ENCODE data around the gene RAPGEF4.

Gene RAPGEF4

DNA sequence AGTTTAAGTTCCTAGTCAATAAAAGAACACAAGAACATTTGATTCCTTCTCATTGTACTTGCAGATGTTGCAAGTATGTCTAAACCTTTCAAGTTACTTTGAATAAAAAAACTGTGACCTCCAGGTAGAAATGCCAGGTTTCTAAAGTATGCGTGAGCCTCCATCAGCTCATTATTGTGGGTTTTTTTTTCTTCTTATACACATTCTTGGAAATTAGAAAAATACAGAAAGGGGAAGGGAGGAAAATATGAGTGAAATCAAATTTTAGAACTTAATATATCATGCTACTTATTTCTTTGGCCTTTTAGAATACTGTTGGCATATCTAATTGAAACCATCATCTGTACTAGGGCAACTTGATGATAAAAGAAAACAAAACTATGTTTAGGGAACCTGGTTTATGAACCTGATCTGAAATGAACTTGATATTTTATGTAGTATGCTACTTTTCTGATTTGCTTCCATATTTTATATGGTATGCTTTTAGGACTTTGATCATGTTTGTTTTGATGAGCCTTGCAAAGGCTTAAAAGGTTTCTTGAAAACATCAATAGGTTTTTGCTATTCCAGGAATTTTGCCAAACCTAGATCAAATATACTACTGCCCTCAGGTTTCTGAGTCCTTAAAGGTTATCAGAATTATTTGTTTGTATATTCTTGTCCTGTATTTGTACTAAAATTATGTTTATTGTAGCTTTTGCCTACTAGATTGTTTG is 209.3 kb downstream of the RAPGEF4 start:
- no peaks in the 10 kb centered on the region for H3K4me1 Mint-ChIP-seq (ENCODE audit: low read depth in 2 of 2)
- H3K36me3 Mint-ChIP-seq (ENCODE audit: insufficient read depth): no peaks in the 10 kb centered on the region
- no peaks in the 10 kb centered on the region for H3K9me3 Mint-ChIP-seq
- H3K27me3 Mint-ChIP-seq: peaks cover 49 to 58% of the 10 kb centered on the region in 2 donors
- no peak for ATAC-seq (replicated peaks)
- DNase-seq: no peak
- H3K4me3 Mint-ChIP-seq: no peak overlapping the region
- H3K27ac Mint-ChIP-seq: no peak overlapping the region

GRCh38 chr2:172945510-172945850 is 209.8 kb downstream of the RAPGEF4 start:
- H3K9me3 Mint-ChIP-seq: no peaks in the 10 kb centered on the region
- DNase-seq: no peak
- H3K4me1 Mint-ChIP-seq (ENCODE audit: low read depth in 2 of 2): no peaks in the 10 kb centered on the region
- H3K27ac Mint-ChIP-seq: no peak overlapping the region
- H3K4me3 Mint-ChIP-seq: no peak overlapping the region
- no peak for ATAC-seq (replicated peaks)
- peaks cover 44 to 52% of the 10 kb centered on the region in 2 donors for H3K27me3 Mint-ChIP-seq
- H3K36me3 Mint-ChIP-seq (ENCODE audit: insufficient read depth): no peaks in the 10 kb centered on the region

DNA sequence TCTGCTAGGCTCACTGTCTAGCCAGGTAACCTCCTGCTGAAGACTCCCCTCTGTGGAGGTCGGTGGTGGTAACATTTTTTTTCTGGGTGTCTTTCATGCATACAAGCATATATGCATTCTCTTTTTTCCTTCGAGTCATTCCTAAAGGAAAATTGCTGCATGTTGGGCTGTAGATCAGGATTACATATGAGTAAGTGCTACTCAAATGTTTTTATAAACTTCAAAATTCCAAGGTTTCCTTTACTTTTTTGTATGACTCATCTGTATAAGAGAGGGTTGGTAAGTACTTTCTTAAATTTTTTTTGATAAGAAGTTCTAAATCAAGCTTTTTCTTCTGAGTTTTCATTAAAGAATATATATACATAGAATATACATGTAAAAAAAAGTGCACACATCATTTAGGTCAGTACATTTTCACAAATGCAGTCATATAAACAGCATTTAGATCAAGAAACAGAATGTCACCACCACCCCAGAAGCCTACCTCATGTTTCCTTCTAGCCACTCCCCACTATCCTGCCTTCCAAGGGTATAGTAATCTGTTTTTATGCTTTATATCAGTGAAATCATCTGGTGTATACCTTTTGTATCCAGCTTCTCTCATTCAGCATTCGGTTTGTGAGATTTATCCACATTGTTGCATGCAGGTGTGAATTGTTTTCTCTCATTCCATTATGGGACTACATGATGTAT is 212.0 kb downstream of the RAPGEF4 start:
- H3K4me1 Mint-ChIP-seq (ENCODE audit: low read depth in 2 of 2): no peaks in the 10 kb centered on the region
- no peaks in the 10 kb centered on the region for H3K36me3 Mint-ChIP-seq (ENCODE audit: insufficient read depth)
- H3K9me3 Mint-ChIP-seq: no peaks in the 10 kb centered on the region
- no peak for ATAC-seq (replicated peaks)
- H3K27me3 Mint-ChIP-seq: peaks cover 45 to 55% of the 10 kb centered on the region in 2 donors
- H3K27ac Mint-ChIP-seq: no peak overlapping the region
- no peak overlapping the region for H3K4me3 Mint-ChIP-seq
- no peak for DNase-seq

DNA sequence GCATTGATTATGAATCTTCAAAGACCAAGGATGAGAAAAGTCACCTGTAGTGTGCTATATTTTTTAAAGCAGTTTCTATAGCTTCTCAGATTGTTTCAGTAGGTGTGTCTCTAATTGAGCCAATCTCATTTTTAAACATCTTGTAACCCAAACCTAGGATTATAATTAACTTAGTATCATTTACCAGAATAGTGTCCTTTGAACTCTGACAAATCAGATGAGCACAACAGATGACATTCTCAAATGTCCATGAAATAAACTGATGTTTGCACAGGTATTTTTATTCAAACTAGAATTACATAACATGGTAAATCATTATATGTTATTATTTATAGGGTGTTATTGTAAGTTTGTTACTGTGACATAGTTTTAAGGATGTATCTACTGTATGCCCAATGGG is 213.9 kb downstream of the RAPGEF4 start:
- Mint-ChIP-seq H3K36me3 (ENCODE audit: insufficient read depth) (no peaks in the 10 kb centered on the region), H3K4me1 (ENCODE audit: low read depth in 2 of 2) (no peaks in the 10 kb centered on the region), H3K27me3 (peaks cover 37 to 43% of the 10 kb centered on the region in 2 donors), H3K4me3 (no peak overlapping the region), H3K27ac (no peak overlapping the region), H3K9me3 (no peaks in the 10 kb centered on the region)
- ATAC-seq (replicated peaks) (no peak), DNase-seq (no peak)

DNA sequence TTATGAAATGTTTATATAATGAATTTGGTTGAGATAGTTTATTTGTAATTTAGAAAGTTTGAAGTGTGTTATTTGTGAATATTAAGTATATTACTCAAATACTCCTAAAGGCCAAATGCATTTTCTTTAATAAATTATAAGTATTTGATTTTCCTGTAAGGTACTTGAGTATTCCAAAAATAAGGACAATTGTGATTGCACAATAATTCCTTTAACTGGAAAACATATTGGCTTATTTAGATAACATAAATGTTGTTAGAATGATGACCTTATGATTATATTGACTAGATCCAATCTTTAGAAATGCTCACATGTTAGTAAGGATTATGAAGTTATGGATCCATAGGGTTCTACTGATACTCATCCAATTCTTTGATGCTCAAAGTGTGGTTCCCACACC is 214.9 kb downstream of the RAPGEF4 start:
- peaks cover 31 to 49% of the 10 kb centered on the region in 2 donors for H3K27me3 Mint-ChIP-seq
- DNase-seq (no peak), ATAC-seq (replicated peaks) (no peak)
- H3K4me3 Mint-ChIP-seq: no peak overlapping the region
- H3K27ac Mint-ChIP-seq: no peak overlapping the region
- H3K9me3 Mint-ChIP-seq: no peaks in the 10 kb centered on the region
- H3K4me1 Mint-ChIP-seq (ENCODE audit: low read depth in 2 of 2): no peaks in the 10 kb centered on the region
- no peaks in the 10 kb centered on the region for H3K36me3 Mint-ChIP-seq (ENCODE audit: insufficient read depth)

DNA sequence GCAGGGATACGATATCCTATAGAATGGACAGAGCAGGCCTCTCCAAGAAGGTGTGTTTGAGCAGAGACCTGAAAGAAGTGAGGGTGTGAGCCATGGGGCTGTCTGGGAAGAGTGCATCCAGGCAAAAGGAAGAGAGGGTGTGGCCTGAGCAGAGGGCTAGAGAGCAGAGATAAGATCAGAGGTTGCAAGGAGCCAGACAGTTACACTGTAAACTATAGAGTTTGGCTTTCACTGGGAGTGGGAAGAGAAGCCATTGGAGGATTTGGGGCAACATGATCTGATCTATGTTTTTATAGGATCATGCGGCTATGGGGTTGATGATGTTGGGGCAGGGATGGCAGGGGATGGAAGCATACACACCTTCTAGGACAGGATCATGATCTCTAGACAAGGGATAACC is 215.9 kb downstream of the RAPGEF4 start:
- H3K27me3 Mint-ChIP-seq: peaks cover 35 to 52% of the 10 kb centered on the region in 2 donors

DNA sequence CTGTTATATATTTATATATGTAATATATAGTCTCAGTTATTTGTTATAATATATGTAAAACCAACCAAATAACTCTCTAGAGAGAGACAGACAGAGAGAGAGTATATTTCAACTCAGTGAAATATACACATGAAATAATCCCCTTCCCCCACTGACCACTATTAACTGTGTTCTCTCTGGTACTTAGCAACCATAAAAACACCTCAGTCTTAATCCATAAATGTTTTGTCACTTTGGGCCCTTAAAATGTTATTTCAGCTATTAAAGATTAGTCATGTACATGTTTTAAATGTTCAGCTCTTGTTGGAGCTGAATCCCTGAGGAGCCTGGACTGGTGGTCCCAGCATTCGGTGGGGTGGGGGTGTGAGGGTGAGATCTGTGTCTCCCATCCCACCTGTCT is 217.8 kb downstream of the RAPGEF4 start:
- Mint-ChIP-seq H3K36me3 (ENCODE audit: insufficient read depth) (no peaks in the 10 kb centered on the region), H3K4me1 (ENCODE audit: low read depth in 2 of 2) (no peaks in the 10 kb centered on the region), H3K27ac (no peak overlapping the region), H3K4me3 (no peak overlapping the region), H3K9me3 (no peaks in the 10 kb centered on the region), H3K27me3 (peaks cover 20 to 40% of the 10 kb centered on the region in 2 donors)
- DNase-seq (no peak), ATAC-seq (replicated peaks) (no peak)

More for the DNA sequence above, 215.9 kb downstream of the RAPGEF4 start:
- no peaks in the 10 kb centered on the region for H3K9me3 Mint-ChIP-seq
- no peaks in the 10 kb centered on the region for H3K4me1 Mint-ChIP-seq (ENCODE audit: low read depth in 2 of 2)
- H3K36me3 Mint-ChIP-seq (ENCODE audit: insufficient read depth): no peaks in the 10 kb centered on the region
- H3K27ac Mint-ChIP-seq: no peak overlapping the region
- ATAC-seq (replicated peaks): no peak
- no peak for DNase-seq
- H3K4me3 Mint-ChIP-seq: no peak overlapping the region

GRCh38 chr2:172953970-172954852 is 218.6 kb downstream of the RAPGEF4 start:
- H3K4me3 Mint-ChIP-seq: no peak overlapping the region
- H3K9me3 Mint-ChIP-seq: no peaks in the 10 kb centered on the region
- H3K4me1 Mint-ChIP-seq (ENCODE audit: low read depth in 2 of 2): no peaks in the 10 kb centered on the region
- DNase-seq: no peak
- no peak overlapping the region for H3K27ac Mint-ChIP-seq
- peaks cover 24 to 48% of the 10 kb centered on the region in 2 donors for H3K27me3 Mint-ChIP-seq
- no peak for ATAC-seq (replicated peaks)
- H3K36me3 Mint-ChIP-seq (ENCODE audit: insufficient read depth): no peaks in the 10 kb centered on the region

- no peak for ATAC-seq (replicated peaks)
- no peak overlapping the region for H3K27ac Mint-ChIP-seq
- H3K27me3 Mint-ChIP-seq: peaks cover 31 to 59% of the 10 kb centered on the region in 2 donors
- no peaks in the 10 kb centered on the region for H3K9me3 Mint-ChIP-seq
- no peak overlapping the region for H3K4me3 Mint-ChIP-seq
- DNase-seq: no peak
- H3K36me3 Mint-ChIP-seq (ENCODE audit: insufficient read depth): no peaks in the 10 kb centered on the region
- no peaks in the 10 kb centered on the region for H3K4me1 Mint-ChIP-seq (ENCODE audit: low read depth in 2 of 2)
These were observed 219.9 kb downstream of the RAPGEF4 start for GRCh38 chr2:172955587-172955986.

DNA sequence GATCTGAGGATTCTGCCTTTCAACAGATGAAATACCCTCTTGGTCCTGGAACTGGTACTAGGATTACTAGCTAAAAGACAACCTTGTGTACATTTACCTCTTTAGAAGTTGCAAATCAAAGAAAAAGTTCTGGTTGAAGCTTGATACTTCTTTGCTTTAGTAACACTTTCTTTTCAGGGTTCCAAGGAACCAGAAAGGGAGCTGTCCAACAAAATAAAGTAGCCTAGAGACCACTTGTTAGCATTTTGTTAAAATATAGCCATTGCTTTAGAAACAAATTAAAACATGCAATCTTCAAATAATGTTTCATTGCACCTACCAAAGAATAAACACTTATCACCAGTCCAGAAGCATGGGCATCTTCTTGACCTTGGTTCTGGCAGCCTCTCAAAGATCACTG is 222.1 kb downstream of the RAPGEF4 start:
- Mint-ChIP-seq H3K4me3 (no peak overlapping the region), H3K36me3 (ENCODE audit: insufficient read depth) (no peaks in the 10 kb centered on the region), H3K9me3 (no peaks in the 10 kb centered on the region), H3K27ac (no peak overlapping the region), H3K27me3 (peaks cover 34 to 49% of the 10 kb centered on the region in 2 donors), H3K4me1 (ENCODE audit: low read depth in 2 of 2) (no peaks in the 10 kb centered on the region)
- ATAC-seq (replicated peaks) (no peak), DNase-seq (no peak)

DNA sequence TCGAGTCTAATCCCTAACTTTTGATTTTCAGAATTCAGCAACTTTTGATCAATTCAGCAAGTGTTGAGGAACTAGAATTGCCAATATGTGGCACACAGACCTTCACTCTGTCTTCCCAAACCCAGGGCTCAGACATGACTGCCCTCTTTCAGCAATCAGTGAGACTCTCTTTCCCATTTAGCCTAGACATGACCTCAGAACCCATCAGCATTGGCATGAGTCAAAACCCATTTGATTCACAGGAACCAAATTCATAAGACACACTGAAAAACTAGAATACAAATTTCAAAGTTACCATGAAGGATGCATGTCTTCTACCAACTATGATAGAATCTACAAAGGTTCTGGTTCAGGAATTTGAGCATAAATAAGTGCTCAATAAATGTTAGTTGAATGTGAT is 226.4 kb downstream of the RAPGEF4 start:
- no peak for ATAC-seq (replicated peaks)
- Mint-ChIP-seq H3K4me3 (no peak overlapping the region), H3K4me1 (ENCODE audit: low read depth in 2 of 2) (no peaks in the 10 kb centered on the region), H3K9me3 (no peaks in the 10 kb centered on the region), H3K36me3 (ENCODE audit: insufficient read depth) (no peaks in the 10 kb centered on the region), H3K27ac (no peak overlapping the region), H3K27me3 (peaks cover 42 to 45% of the 10 kb centered on the region in 2 donors)
- DNase-seq: no peak

- DNase-seq (no peak), ATAC-seq (replicated peaks) (no peak)
- no peak overlapping the region for H3K27ac Mint-ChIP-seq
- H3K4me3 Mint-ChIP-seq: no peak overlapping the region
- H3K36me3 Mint-ChIP-seq (ENCODE audit: insufficient read depth): no peaks in the 10 kb centered on the region
- no peaks in the 10 kb centered on the region for H3K9me3 Mint-ChIP-seq
- H3K27me3 Mint-ChIP-seq: peaks cover 50 to 53% of the 10 kb centered on the region in 2 donors
- H3K4me1 Mint-ChIP-seq (ENCODE audit: low read depth in 2 of 2): no peaks in the 10 kb centered on the region
These were observed 227.2 kb downstream of the RAPGEF4 start for GRCh38 chr2:172962824-172963223.

DNA sequence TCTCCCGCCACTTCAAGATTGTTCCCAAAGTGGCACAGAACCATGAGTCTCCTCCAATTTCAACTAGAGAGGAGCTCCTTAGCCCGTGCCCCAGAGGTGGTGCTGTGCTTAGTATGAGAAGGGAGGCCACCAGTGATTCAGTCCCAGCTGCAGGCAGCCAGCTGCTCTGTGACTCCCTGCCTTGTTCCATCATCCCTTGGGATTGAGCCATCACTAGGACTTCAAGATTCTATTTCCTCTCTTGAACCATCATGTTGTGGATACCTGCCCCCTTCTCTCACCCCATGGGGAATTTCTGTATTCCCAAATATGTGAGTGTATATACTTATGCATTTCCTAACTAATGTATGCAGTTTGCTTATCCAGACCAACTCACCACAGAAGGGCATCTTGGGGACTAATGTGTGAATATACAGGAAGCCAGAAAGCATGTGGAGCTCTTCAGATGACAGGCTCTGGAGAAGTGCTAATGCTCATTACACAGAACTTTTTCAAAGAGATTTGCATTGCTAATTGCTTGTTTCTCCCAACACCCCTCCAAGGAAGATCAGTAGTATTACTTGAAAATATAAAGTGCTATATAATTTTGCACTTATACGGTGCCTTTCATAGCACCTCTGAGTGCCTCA is 229.0 kb downstream of the RAPGEF4 start:
- no peak for ATAC-seq (replicated peaks)
- Mint-ChIP-seq H3K27me3 (peaks cover 51 to 54% of the 10 kb centered on the region in 2 donors), H3K27ac (no peak overlapping the region), H3K4me3 (no peak overlapping the region), H3K36me3 (ENCODE audit: insufficient read depth) (no peaks in the 10 kb centered on the region), H3K9me3 (no peaks in the 10 kb centered on the region), H3K4me1 (ENCODE audit: low read depth in 2 of 2) (no peaks in the 10 kb centered on the region)
- DNase-seq: no peak
